Gastrocnemius medialis (tissue), 4 donors: ENCODE data around the gene AEBP1. TPM values are rescaled to one million over a fixed set of nuclear protein-coding genes. Genes with fewer than 3 reads are reported as not detected.

ENCODE experiments used
- ATAC-seq, 2 donors: fragments of 150-250 bp; one replicate each; pipeline ENCODE4 v1.9.1; 2016
- DNase-seq, 2 donors: peaks; one replicate each; pipeline ENCODE4 v3.0.0-alpha.2; 2019
- H3K27ac ChIP-seq, 4 donors: fragments of 200-600 bp; sonication (generic); 1 replicate in 1 of 4; 2 replicates in 3 of 4; pipeline ENCODE4 v1.5.1; 2016 to 2018; ENCODE audit warnings: mild to moderate bottlenecking in 2 of 4, moderate library complexity in 1 of 4
- H3K27me3 ChIP-seq, 3 donors: fragments of 200-600 bp; sonication (generic) in 2 of 3; 1 replicate in 1 of 3; 2 replicates in 2 of 3; pipeline versions ENCODE4 v1.5.1 to v1.6.0; 2016 to 2019; ENCODE audit warnings: mild to moderate bottlenecking in 1 of 3, moderate library complexity in 1 of 3
- H3K36me3 ChIP-seq, 2 donors: fragments of 200-600 bp; sonication (generic) in 1 of 2; one replicate each; pipeline ENCODE4 v1.5.1; 2017 to 2018
- H3K4me1 ChIP-seq, 2 donors: fragments of 200-600 bp; sonication (generic) in 1 of 2; one replicate each; pipeline ENCODE4 v1.5.1; 2016 to 2017; ENCODE audit warnings: mild to moderate bottlenecking in 2 of 2
- H3K4me3 ChIP-seq, 4 donors: fragments of 200-600 bp; sonication (generic) in 3 of 4; 1 replicate in 1 of 4; 2 replicates in 3 of 4; pipeline ENCODE4 v1.5.1; 2016 to 2019; ENCODE audit warnings: mild to moderate bottlenecking in 2 of 4
- H3K9me3 ChIP-seq, 3 donors: fragments of 200-600 bp; sonication (generic) in 2 of 3; 1 replicate in 1 of 3; 2 replicates in 2 of 3; pipeline ENCODE4 v1.5.1; 2016 to 2019
- CTCF ChIP-seq, 5 experiments: fragments of 450-650 bp in 3 of 5; fragments of 200-600 bp in 2 of 5; sonication (generic) in 2 of 5; IDR thresholded peaks in 4 of 5; conservative IDR thresholded peaks in 1 of 5; 1 replicate in 4 of 5; 2 replicates in 1 of 5; pipeline ENCODE4 v1.5.1; 2016 to 2019; ENCODE audit warnings: antibody characterized with exemption in 5 of 5, mild to moderate bottlenecking in 3 of 5, moderate library complexity in 3 of 5
- POLR2A ChIP-seq, 2 donors: fragments of 450-650 bp; IDR thresholded peaks; one replicate each; pipeline ENCODE4 v1.6.1; 2017; ENCODE audit warnings: antibody characterized with exemption in 2 of 2, mild to moderate bottlenecking in 2 of 2, moderate library complexity in 2 of 2
- in situ Hi-C, 4 donors: fragments of 200-750 bp; cut with MboI; loops; one replicate each; pipeline versions ENCODE4 v1.15.0 to v1.8.0; 2017; ENCODE audit warnings: low sequenced_read_pairs in 4 of 4
- intact Hi-C: fragments of 100-400 bp; cut with DNase I; formaldehyde crosslinking; loops from one replicate; pipeline ENCODE4 v1.15.1; 2023; ENCODE audit warnings: low total_unique reads
- total RNA-seq, 4 donors: library from RNA; depleted of rRNA; stranded (reverse); fragments of >200 nt; gene quantifications; one replicate each; pipeline versions ENCODE4 v1.1.0 to v1.2.3, GENCODE V29; 2016

The AEBP1 gene
- total RNA-seq, 4 donors from 2014 or later, result 5.8 to 23.6 (median 15.9) TPM

GRCh38 chr7:44081266-44081748 is 22.8 kb upstream of the AEBP1 start:
- ATAC-seq, result no peak
- peaks cover 37 to 44% of the 10 kb centered on the region in 2 donors for H3K4me1 ChIP-seq
- in situ Hi-C loops, result no loop called here
- peaks cover 0 to 35% of the 10 kb centered on the region in 2 donors for H3K36me3 ChIP-seq
- H3K9me3 ChIP-seq, result no peaks in the 10 kb centered on the region
- H3K27me3 ChIP-seq, result no peaks in the 10 kb centered on the region
- intact Hi-C loops, result loop anchor here (5.0 kb wide), 1 partner anchor 241 kb away; no protein-coding TSS in a partner anchor
- H3K27ac ChIP-seq, result peak overlapping the region; percentile 90 to 96 (median 94)
- no peak for TF ChIP-seq POLR2A (IDR thresholded peaks at IDR 0.05)
- no peak for TF ChIP-seq CTCF (IDR thresholded peaks at IDR 0.05 in 4 of 5, conservative IDR thresholded peaks at IDR 0.05 in 1 of 5)
- peak overlapping the region; percentile 80 to 98 (median 92) for H3K4me3 ChIP-seq
- DNase-seq, result no peak

- H3K27ac ChIP-seq, result peak overlapping the region; percentile 90 to 96 (median 94)
- intact Hi-C loops, result loop anchor here (1.0 to 5.0 kb wide), 6 partner anchors 18 to 500 kb away; partner anchors contain the start of genes PGAM2, POLD2, TMED4 and YKT6
- ATAC-seq, result peak; percentile 89 to 92
- no peaks in the 10 kb centered on the region for H3K9me3 ChIP-seq
- in situ Hi-C loops, result no loop called here
- H3K36me3 ChIP-seq, result peaks cover 0 to 22% of the 10 kb centered on the region in 2 donors
- peak; percentile 99 for DNase-seq
- no peaks in the 10 kb centered on the region for H3K27me3 ChIP-seq
- H3K4me3 ChIP-seq, result peak overlapping the region; percentile 60 to 98 (median 83)
- H3K4me1 ChIP-seq, result peaks cover 40 to 41% of the 10 kb centered on the region in 2 donors
- TF ChIP-seq POLR2A (IDR thresholded peaks at IDR 0.05) (peak; percentile 63 to 80), CTCF (IDR thresholded peaks at IDR 0.05 in 4 of 5, conservative IDR thresholded peaks at IDR 0.05 in 1 of 5) (no peak)
These were observed 21.5 kb upstream of the AEBP1 start for GRCh38 chr7:44082541-44083207.

GRCh38 chr7:44083796-44084195 is 20.3 kb upstream of the AEBP1 start:
- in situ Hi-C loops, result no loop called here
- ATAC-seq (no peak), DNase-seq (no peak)
- Histone ChIP-seq H3K9me3 (no peaks in the 10 kb centered on the region), H3K4me3 (no peak overlapping the region), H3K4me1 (peaks cover 39 to 42% of the 10 kb centered on the region in 2 donors), H3K27me3 (no peaks in the 10 kb centered on the region), H3K27ac (peak overlapping the region in 3 of 4 donors; percentile 90 to 93 (median 92)), H3K36me3 (peaks cover 0 to 15% of the 10 kb centered on the region in 2 donors)
- TF ChIP-seq POLR2A (IDR thresholded peaks at IDR 0.05) (no peak), CTCF (IDR thresholded peaks at IDR 0.05 in 4 of 5, conservative IDR thresholded peaks at IDR 0.05 in 1 of 5) (no peak)
- intact Hi-C loops, result loop anchor here (1.0 to 5.0 kb wide), 4 partner anchors 19 to 499 kb away; partner anchors contain the start of genes PGAM2 and TMED4

- in situ Hi-C loops, result no loop called here
- no peak for ATAC-seq
- Histone ChIP-seq H3K4me3 (no peak overlapping the region), H3K36me3 (peaks cover 0 to 6% of the 10 kb centered on the region in 2 donors), H3K9me3 (no peaks in the 10 kb centered on the region), H3K4me1 (peaks cover 34 to 38% of the 10 kb centered on the region in 2 donors), H3K27me3 (no peaks in the 10 kb centered on the region), H3K27ac (no peak overlapping the region)
- TF ChIP-seq CTCF (IDR thresholded peaks at IDR 0.05 in 4 of 5, conservative IDR thresholded peaks at IDR 0.05 in 1 of 5) (no peak), POLR2A (IDR thresholded peaks at IDR 0.05) (no peak)
- DNase-seq, result no peak
- intact Hi-C loops, result loop anchor here (5.0 kb wide), 1 partner anchor 238 kb away; no protein-coding TSS in a partner anchor
These were observed 19.4 kb upstream of the AEBP1 start for GRCh38 chr7:44084701-44085100.
